Adrenal gland (tissue), 12 donors: ENCODE measurements around the gene BABAM2. TPM values are rescaled to one million over a fixed set of nuclear protein-coding genes. Genes with fewer than 3 reads are reported as not detected.
A peak's percentile ranks its signal among the peaks of the same experiment; 100 is the strongest.

ENCODE experiments used
- DNase-seq, 7 donors: peaks; one replicate each; pipeline ENCODE4 v3.0.0-alpha.2; 2019 to 2020
- H3K27ac ChIP-seq, 5 donors: fragments of 200-600 bp; sonication (generic) in 4 of 5; 1 replicate in 3 of 5; 2 replicates in 2 of 5; pipeline versions ENCODE4 v1.5.1 to v1.8.0; 2016 to 2020; ENCODE audit warnings: mild to moderate bottlenecking in 1 of 5
- H3K27me3 ChIP-seq: fragments of 200-600 bp; 2 replicates; pipeline ENCODE4 v1.8.0; 2021
- H3K36me3 ChIP-seq, 2 donors: fragments of 200-600 bp; replicated peaks in 1 of 2; 1 replicate in 1 of 2; 2 replicates in 1 of 2; pipeline versions ENCODE4 v1.5.1 to v1.8.0; 2018 to 2022
- H3K4me1 ChIP-seq, 2 donors: fragments of 200-600 bp; replicated peaks in 1 of 2; 1 replicate in 1 of 2; 2 replicates in 1 of 2; pipeline versions ENCODE4 v1.5.1 to v1.8.0; 2018 to 2021
- H3K4me3 ChIP-seq, 4 donors: fragments of 200-600 bp; sonication (generic) in 3 of 4; one replicate each; pipeline ENCODE4 v1.5.1; 2016 to 2018
- H3K9me3 ChIP-seq, 3 donors: fragments of 200-600 bp; sonication (generic) in 1 of 3; replicated peaks in 1 of 3; 1 replicate in 2 of 3; 2 replicates in 1 of 3; pipeline versions ENCODE4 v1.5.1 to v1.8.0; 2016 to 2021
- CTCF ChIP-seq, 6 experiments: fragments of 450-650 bp in 4 of 6; fragments of 200-600 bp in 2 of 6; sonication (generic) in 1 of 6; IDR thresholded peaks; 1 replicate in 5 of 6; 2 replicates in 1 of 6; pipeline versions ENCODE4 v1.5.1 to v1.8.0; 2016 to 2021; ENCODE audit warnings: antibody characterized with exemption in 6 of 6, mild to moderate bottlenecking in 2 of 6, moderate library complexity in 1 of 6
- POLR2A ChIP-seq, 2 donors: fragments of 450-650 bp; IDR thresholded peaks; one replicate each; pipeline ENCODE4 v1.6.1; 2017; ENCODE audit warnings: antibody characterized with exemption in 2 of 2, mild to moderate bottlenecking in 2 of 2, moderate library complexity in 1 of 2
- WGBS, 4 donors: extraction: QIAGEN DNeasy Blood & Tissue Kit in 2 of 4; methylation state at CpG; one replicate each; pipeline versions ENCODE4 v1.1.5 to v1.1.7; 2013 to 2017; 5-methylcytosine and 5-hydroxymethylcytosine counted together
- intact Hi-C, 2 donors: fragments of 100-400 bp; cut with DNase I; formaldehyde crosslinking; loops; one replicate each; pipeline versions ENCODE4 v1.14.1 to v1.15.0; 2022 to 2023
- polyA plus RNA-seq, 3 donors: library from polyadenylated mRNA; stranded (reverse); fragments of 200-250 nt in 2 of 3; fragments of 350-450 nt in 1 of 3; fragmentation: Illumina TruSeq in 1 of 3; extraction: RNeasy Lipid Tissue Mini Kit (QIAGEN cat#74804) in 1 of 3; gene quantifications; one replicate each; pipeline ENCODE4 v1.2.3, GENCODE V29; 2013 to 2014
- total RNA-seq, 9 donors: library from RNA; depleted of rRNA in 4 of 9; stranded (reverse); fragments of >200 nt in 4 of 9; fragments of 120-200 nt in 1 of 9; fragmentation: NEBNext Ultra II Directional in 1 of 9; extraction: Animal tissue kit (Norgen Biotek cat#: 25700) in 1 of 9; gene quantifications; one replicate each; pipeline versions ENCODE4 v1.1.0 to v1.2.4, GENCODE V29; 2013 to 2023
- donor health status: healthy with polysubstance abuse.
- donor health status: Bipolar disorder and iron deficiency.
- donor health status: DM: yes; HTN: yes; CAD: no.
- donor health status: DM: no; HTN: no; CAD: no.
- donor health status: DM: no; HTN: no; CAD: no.
- donor health status: DM: yes; HTN: yes; CAD: no.

Gene BABAM2
- total and polyA plus RNA-seq, 12 donors = 88.2 to 925 (median 357) TPM

- intact Hi-C loops = no loop called here
- TF ChIP-seq CTCF (IDR thresholded peaks at IDR 0.05) (no peak), POLR2A (IDR thresholded peaks at IDR 0.05) (no peak)
- DNase-seq = no peak
- Histone ChIP-seq H3K4me3 (no peak overlapping the region), H3K27ac (no peak overlapping the region), H3K9me3 (no peaks in the 10 kb centered on the region), H3K27me3 (no peaks in the 10 kb centered on the region), H3K4me1 (peaks cover 0 to 23% of the 10 kb centered on the region in 2 donors), H3K36me3 (no peaks in the 10 kb centered on the region)
- 86 to 91% (median 89%) methylated on average over 1 of the region's 1 CpG for WGBS, 4 donors
Observed at GRCh38 chr2:28283861-28284260, 393.3 kb downstream of the BABAM2 start.

DNA sequence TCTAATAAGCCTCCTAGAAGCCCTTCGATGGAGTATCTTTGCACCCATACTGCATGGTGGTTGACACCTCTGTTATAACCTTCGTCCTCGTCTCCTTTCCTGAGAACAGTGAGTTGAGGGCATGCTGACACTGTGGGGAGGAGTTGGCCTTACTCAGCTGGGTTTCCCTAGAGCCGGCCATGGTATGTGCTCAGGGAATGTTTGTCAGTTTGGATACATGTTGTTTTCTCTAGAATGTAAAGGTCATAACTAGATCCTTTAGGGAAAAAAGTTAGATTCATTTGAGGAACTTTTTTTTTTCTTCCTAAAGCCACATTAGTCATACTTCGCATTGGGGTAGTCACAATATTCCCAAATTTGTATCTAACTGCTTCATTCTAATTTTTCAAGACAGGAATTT lies 396.1 kb downstream of the BABAM2 start:
- Histone ChIP-seq H3K36me3 (no peaks in the 10 kb centered on the region), H3K27me3 (no peaks in the 10 kb centered on the region), H3K4me3 (no peak overlapping the region), H3K9me3 (no peaks in the 10 kb centered on the region), H3K27ac (peak overlapping the region in 1 of 5 donors; percentile 24), H3K4me1 (peaks cover 0 to 23% of the 10 kb centered on the region in 2 donors)
- TF ChIP-seq POLR2A (IDR thresholded peaks at IDR 0.05) (no peak), CTCF (IDR thresholded peaks at IDR 0.05) (no peak)
- DNase-seq = no peak
- 63 to 77% (median 73%) methylated on average over 5 of the region's 5 CpGs for WGBS, 4 donors
- intact Hi-C loops = no loop called here

- peaks cover 0 to 17% of the 10 kb centered on the region in 2 donors for H3K4me1 ChIP-seq
- no peaks in the 10 kb centered on the region for H3K9me3 ChIP-seq
- TF ChIP-seq POLR2A (IDR thresholded peaks at IDR 0.05) (no peak), CTCF (IDR thresholded peaks at IDR 0.05) (no peak)
- peak overlapping the region in 2 of 5 donors; percentile 6 to 24 for H3K27ac ChIP-seq
- no peak for DNase-seq
- H3K36me3 ChIP-seq = no peaks in the 10 kb centered on the region
- 80 to 91% (median 83%) methylated on average over 4 of the region's 4 CpGs for WGBS, 4 donors
- intact Hi-C loops = no loop called here
- no peaks in the 10 kb centered on the region for H3K27me3 ChIP-seq
- H3K4me3 ChIP-seq = no peak overlapping the region
Observed at GRCh38 chr2:28287256-28287915, 396.9 kb downstream of the BABAM2 start.

- no peak for DNase-seq
- Histone ChIP-seq H3K9me3 (no peaks in the 10 kb centered on the region), H3K4me1 (peaks cover 0 to 16% of the 10 kb centered on the region in 2 donors), H3K36me3 (no peaks in the 10 kb centered on the region), H3K27ac (no peak overlapping the region), H3K4me3 (no peak overlapping the region), H3K27me3 (no peaks in the 10 kb centered on the region)
- intact Hi-C loops = no loop called here
- 95 to 100% (median 98%) methylated on average over 5 of the region's 5 CpGs for WGBS, 4 donors
- no peak for TF ChIP-seq POLR2A (IDR thresholded peaks at IDR 0.05)
- TF ChIP-seq CTCF (IDR thresholded peaks at IDR 0.05) = no peak
Observed at GRCh38 chr2:28288620-28289019, 398.1 kb downstream of the BABAM2 start.
